GM12801 (cell line): ENCODE results near the gene CTU2.

Source experiments
- CTCF ChIP-seq: IDR thresholded peaks from one replicate; pipeline ENCODE4 v1.5.1; 2011; ENCODE audit warnings: control low read depth; ENCODE audit not compliant: insufficient read length; ENCODE audit errors: extremely low read depth

The CTU2 gene

GRCh38 chr16:88732172-88732960 is 26.1 kb downstream of the CTU2 start:
- no peak for TF ChIP-seq CTCF

GRCh38 chr16:88732961-88733294 is 26.6 kb downstream of the CTU2 start:
- TF ChIP-seq CTCF: no peak

GRCh38 chr16:88733630-88734360 is 27.5 kb downstream of the CTU2 start:
- TF ChIP-seq CTCF: no peak

GRCh38 chr16:88734361-88734728 is 28.0 kb downstream of the CTU2 start:
- no peak for TF ChIP-seq CTCF

- no peak for TF ChIP-seq CTCF
Measured at GRCh38 chr16:88735121-88735520, 28.8 kb downstream of the CTU2 start.

GRCh38 chr16:88735616-88736015 is 29.3 kb downstream of the CTU2 start:
- no peak for TF ChIP-seq CTCF

- no peak for TF ChIP-seq CTCF
Measured at GRCh38 chr16:88736088-88736487, 29.8 kb downstream of the CTU2 start.
